Measurements from ENCODE around the gene TCP1.

TCP1 gene

DNA sequence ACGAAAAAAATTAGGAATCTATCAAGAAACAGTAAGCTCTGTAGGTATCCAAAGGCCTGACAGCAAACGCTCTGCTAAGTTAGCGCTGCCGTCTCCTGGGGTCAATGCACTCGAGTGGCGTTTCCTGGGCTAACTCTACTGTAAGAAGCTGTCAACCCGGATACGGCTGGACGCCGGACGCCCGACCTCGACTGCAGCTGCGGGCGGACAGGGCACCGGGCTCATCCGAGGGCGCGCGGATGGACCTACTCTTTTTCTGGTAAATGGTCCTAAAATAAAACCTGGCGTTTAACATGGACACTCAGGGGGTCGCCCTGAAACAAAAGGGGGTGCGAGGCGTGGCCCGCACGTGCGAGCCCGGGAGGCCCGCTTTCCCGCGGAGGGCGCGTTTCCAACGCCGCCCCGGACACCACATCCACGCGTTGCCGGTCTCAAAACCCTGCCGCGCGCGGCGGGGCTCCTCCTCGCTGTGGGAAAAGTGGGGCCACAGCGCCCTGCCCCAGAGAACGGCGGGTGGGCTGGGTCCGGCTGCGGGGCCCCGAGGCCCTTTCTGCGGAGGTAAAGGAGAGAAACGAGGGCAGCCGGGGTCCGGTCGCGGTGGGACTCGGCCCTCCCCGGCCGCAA is 537 bp downstream of the TCP1 start:
- H3K4me3 ChIP-seq = peak overlapping the region; percentile 95
- peak; percentile 77 for DNase-seq (ENCODE audit: low spot score)
- TF ChIP-seq, protein P1, sequence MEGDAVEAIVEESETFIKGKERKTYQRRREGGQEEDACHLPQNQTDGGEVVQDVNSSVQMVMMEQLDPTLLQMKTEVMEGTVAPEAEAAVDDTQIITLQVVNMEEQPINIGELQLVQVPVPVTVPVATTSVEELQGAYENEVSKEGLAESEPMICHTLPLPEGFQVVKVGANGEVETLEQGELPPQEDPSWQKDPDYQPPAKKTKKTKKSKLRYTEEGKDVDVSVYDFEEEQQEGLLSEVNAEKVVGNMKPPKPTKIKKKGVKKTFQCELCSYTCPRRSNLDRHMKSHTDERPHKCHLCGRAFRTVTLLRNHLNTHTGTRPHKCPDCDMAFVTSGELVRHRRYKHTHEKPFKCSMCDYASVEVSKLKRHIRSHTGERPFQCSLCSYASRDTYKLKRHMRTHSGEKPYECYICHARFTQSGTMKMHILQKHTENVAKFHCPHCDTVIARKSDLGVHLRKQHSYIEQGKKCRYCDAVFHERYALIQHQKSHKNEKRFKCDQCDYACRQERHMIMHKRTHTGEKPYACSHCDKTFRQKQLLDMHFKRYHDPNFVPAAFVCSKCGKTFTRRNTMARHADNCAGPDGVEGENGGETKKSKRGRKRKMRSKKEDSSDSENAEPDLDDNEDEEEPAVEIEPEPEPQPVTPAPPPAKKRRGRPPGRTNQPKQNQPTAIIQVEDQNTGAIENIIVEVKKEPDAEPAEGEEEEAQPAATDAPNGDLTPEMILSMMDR (IDR thresholded peaks at IDR 0.05) = no peak
- peak overlapping the region; percentile 91 to 93 for H3K27ac ChIP-seq

DNA sequence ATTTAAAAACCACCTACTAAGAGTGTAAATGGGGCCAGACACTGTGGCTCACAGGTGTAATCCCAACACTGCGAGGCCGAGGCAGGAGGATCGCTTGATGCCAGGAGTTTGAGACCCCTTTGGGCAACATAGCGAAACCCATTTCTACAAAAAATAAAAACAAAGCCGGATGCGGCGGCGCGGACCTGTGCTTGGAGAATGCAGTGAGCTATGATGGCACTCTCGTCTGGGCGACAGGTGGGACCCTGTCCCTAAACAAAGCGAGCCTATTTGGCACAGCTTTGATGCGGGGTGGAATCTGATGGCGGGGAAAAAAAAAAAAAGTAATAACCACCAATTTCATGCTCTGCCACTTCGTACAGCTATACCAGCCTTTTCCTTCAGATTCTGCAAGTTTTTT is 1.1 kb downstream of the TCP1 start:
- peak overlapping the region; percentile 95 for H3K4me3 ChIP-seq
- H3K27ac ChIP-seq = peak overlapping the region in 1 of 2 donors; percentile 93
- TF ChIP-seq, protein P1 (IDR thresholded peaks at IDR 0.05) = no peak
- DNase-seq (ENCODE audit: low spot score) = no peak

DNA sequence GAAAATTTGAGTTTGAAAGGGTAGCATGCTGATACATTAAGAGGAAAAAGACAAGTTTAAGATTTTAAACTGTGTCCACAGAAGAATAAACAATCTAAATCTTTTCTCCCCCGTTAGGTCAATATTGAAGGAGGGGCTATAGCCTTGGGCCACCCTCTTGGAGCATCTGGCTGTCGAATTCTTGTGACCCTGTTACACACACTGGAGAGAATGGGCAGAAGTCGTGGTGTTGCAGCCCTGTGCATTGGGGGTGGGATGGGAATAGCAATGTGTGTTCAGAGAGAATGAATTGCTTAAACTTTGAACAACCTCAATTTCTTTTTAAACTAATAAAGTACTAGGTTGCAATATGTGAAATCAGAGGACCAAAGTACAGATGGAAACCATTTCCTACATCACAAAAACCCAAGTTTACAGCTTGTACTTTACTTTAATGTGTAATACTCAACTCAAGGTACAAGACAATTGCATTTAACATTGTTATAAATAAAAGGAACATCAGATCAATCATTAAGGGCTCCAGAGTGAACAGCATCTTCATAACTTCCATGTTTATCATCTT is 10.8 kb downstream of the TCP1 start:
- H3K4me3 ChIP-seq = no peak overlapping the region
- H3K27ac ChIP-seq = no peak overlapping the region
- DNase-seq (ENCODE audit: low spot score) = no peak
- TF ChIP-seq, protein P1 (IDR thresholded peaks at IDR 0.05) = no peak

DNA sequence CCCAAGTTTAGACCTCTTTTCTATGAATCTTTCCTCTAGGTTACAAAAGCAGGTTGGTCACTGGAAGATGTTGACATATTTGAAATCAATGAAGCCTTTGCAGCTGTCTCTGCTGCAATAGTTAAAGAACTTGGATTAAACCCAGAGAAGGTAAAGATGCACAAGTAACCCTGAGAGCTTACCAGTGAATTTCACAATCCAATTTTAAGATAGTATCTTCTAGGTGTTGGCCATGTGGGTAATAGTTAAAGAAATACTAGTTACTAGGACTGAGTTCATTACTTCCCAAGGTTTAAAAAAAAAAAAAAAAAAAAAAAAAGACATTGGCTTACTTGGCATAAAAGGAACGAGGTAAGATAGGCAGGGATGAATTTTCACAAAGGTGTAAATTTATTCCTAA is 11.3 kb downstream of the TCP1 start:
- Histone ChIP-seq H3K4me3 (no peak overlapping the region), H3K27ac (no peak overlapping the region)
- no peak for DNase-seq (ENCODE audit: low spot score)
- TF ChIP-seq, protein P1 (IDR thresholded peaks at IDR 0.05) = no peak

DNA sequence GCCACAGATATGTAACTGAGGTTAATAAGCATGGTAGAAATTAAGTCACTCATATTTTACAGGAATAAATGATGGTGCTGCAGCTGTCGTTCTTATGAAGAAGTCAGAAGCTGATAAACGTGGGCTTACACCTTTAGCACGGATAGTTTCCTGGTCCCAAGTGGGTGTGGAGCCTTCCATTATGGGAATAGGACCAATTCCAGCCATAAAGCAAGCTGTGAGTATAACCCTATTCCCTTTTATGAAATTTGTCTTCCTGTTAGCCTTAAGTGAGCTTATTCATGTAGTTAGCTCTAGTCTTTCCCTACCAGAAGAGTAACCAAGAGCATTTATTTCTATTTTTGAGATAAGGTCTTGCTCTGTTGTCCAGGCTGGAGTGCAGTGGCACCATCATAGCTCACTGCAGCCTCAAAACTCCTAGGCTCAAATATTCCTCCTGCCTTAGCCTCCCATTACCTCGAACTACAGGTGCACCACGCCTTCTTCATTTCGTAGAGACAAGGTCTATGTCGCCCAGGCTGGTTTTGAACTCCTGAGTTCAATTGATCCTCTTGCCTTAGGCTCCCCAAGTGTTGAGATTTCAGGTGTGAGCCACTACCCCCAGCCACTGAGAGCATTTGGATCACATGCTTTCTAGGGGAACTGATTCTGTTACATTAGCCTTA is 12.0 kb downstream of the TCP1 start:
- TF ChIP-seq, protein P1 (IDR thresholded peaks at IDR 0.05) = no peak
- no peak for DNase-seq (ENCODE audit: low spot score)
- Histone ChIP-seq H3K4me3 (no peak overlapping the region), H3K27ac (no peak overlapping the region)

DNA sequence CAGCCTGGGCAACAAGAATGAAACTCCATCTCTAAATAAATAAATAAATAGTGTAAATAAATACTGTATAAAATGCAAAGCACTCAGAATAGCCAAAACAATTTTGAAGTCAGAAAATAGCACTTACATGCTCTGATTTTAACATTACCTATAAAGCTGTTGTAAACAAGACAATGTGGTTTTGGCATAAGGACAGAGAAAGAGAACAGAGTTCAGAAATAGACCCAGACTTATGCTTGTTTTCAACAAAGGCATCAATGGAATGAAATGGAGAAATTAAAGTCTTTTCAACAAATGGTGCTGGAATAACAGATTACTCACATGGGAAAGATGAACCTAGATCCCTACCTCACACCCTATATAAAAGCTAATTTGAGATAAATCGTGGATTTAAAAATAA is 17.2 kb downstream of the TCP1 start:
- H3K27ac ChIP-seq = no peak overlapping the region
- H3K4me3 ChIP-seq = no peak overlapping the region
- TF ChIP-seq, protein P1 (IDR thresholded peaks at IDR 0.05) = no peak
- no peak for DNase-seq (ENCODE audit: low spot score)

DNA sequence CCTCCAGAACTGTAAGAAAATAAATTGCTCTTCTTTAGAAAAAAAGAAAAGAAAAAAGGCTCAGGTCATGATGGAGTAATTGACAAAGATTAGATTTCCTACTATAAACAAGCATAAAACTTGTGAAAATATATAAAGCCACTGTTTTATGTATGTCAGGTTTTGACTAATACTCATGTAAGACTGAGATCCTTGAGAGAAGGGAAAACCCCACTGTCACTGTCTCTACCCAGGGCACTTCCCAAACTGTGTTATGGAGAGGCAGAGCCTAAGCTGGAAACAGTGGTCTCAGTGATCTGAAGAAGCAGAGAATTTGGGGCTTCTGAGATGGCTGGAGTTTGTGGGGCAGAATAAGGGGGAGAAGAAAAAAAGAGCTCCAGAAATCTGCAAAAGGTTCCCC is 19.9 kb downstream of the TCP1 start:
- TF ChIP-seq, protein P1 (IDR thresholded peaks at IDR 0.05) = no peak
- H3K4me3 ChIP-seq = no peak overlapping the region
- no peak for DNase-seq (ENCODE audit: low spot score)
- H3K27ac ChIP-seq = no peak overlapping the region

All from coronary artery (tissue), 2 donors.